Esophagus muscularis mucosa (tissue), 3 donors: Measurements from ENCODE around the gene SAP30.

Experiments
- POLR2A ChIP-seq: fragments of 450-650 bp; IDR thresholded peaks from one replicate; pipeline ENCODE4 v1.6.1; 2017; ENCODE audit warnings: antibody characterized with exemption, moderate library complexity, mild to moderate bottlenecking, low read depth
- POLR2AphosphoS5 ChIP-seq, 2 donors: sonication (generic); formaldehyde crosslinking; IDR thresholded peaks; one replicate each; pipeline ENCODE4 v1.6.1; 2017; ENCODE audit warnings: antibody characterized with exemption in 2 of 2
- TF ChIP-seq, protein P1 (sequence below), 3 experiments: fragments of 200-600 bp in 2 of 3; fragments of 450-650 bp in 1 of 3; sonication (generic) in 2 of 3; IDR thresholded peaks; one replicate each; pipeline ENCODE4 v1.5.1; 2017 to 2019; ENCODE audit warnings: antibody characterized with exemption in 3 of 3, mild to moderate bottlenecking in 2 of 3, moderate library complexity in 1 of 3

DNA sequence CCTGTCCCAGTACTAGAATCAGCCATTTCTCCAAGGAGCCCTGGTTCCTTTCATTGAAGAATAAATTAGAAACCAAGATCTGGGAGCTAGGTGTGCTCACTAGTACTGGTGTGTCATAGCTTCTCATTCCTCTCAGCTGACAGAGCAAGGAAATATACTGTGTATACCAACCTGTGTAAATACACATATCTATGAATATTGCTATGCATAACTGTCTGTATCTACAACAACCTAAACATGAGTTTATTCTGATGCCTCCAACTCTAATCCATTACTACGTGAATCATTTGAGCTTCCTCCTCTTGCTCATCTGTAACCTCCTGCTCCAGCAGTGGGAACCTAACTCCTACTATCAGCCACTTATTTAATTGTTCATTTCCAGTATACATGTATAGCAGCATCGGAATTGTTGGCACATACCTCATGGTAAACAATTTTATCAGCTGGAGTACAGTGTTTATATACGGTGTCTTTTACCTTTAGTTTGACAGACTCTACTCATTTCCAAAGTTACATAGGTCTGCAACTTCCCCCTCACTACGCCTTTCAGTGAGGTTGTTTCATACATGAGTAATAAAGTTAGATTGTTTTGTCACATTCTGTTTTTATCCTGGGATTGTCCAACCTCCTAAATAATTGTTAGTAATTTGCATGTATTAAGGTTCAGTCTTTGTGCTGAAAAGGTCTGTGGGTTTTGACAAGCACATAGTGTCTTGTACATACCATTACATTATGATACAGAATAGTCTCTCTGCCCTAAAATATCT, 35.3 kb downstream of the SAP30 start:
- TF ChIP-seq, protein P1, sequence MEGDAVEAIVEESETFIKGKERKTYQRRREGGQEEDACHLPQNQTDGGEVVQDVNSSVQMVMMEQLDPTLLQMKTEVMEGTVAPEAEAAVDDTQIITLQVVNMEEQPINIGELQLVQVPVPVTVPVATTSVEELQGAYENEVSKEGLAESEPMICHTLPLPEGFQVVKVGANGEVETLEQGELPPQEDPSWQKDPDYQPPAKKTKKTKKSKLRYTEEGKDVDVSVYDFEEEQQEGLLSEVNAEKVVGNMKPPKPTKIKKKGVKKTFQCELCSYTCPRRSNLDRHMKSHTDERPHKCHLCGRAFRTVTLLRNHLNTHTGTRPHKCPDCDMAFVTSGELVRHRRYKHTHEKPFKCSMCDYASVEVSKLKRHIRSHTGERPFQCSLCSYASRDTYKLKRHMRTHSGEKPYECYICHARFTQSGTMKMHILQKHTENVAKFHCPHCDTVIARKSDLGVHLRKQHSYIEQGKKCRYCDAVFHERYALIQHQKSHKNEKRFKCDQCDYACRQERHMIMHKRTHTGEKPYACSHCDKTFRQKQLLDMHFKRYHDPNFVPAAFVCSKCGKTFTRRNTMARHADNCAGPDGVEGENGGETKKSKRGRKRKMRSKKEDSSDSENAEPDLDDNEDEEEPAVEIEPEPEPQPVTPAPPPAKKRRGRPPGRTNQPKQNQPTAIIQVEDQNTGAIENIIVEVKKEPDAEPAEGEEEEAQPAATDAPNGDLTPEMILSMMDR (IDR thresholded peaks at IDR 0.05) = no peak
- TF ChIP-seq POLR2AphosphoS5 (IDR thresholded peaks at IDR 0.05) (no peak), POLR2A (no peak)
